Measurements from ENCODE around the gene YWHAQ.
"Not testable (repeated sequence)": the region's sequence is repeated elsewhere in the genome, so short reads cannot be mapped to it uniquely, and the experiment has no call there.

YWHAQ gene

DNA sequence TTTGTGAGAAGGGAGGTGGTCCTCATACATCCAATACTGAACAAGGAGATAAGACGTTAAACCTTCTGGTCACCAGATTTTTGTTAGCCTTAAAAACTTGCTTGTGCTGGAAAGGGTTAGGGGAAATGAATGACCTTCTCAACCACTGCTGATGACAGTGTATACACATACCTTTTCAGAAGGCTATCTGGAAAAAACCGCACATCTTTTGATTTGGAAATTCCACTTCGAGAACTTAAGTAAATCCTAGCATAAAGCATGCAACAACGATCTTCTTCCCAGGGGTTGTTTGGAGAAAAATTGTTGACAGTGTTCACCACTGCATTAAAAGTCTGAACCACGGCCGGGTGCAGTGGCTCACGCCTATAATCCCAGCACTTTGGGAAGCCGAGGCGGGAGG is 7.6 kb downstream of the YWHAQ start:
- DNase-seq (ENCODE audit: low spot score), result no peak
- Histone ChIP-seq H3K4me3 (no peak overlapping the region), H3K27ac (no peak overlapping the region)
- TF ChIP-seq, protein P1, sequence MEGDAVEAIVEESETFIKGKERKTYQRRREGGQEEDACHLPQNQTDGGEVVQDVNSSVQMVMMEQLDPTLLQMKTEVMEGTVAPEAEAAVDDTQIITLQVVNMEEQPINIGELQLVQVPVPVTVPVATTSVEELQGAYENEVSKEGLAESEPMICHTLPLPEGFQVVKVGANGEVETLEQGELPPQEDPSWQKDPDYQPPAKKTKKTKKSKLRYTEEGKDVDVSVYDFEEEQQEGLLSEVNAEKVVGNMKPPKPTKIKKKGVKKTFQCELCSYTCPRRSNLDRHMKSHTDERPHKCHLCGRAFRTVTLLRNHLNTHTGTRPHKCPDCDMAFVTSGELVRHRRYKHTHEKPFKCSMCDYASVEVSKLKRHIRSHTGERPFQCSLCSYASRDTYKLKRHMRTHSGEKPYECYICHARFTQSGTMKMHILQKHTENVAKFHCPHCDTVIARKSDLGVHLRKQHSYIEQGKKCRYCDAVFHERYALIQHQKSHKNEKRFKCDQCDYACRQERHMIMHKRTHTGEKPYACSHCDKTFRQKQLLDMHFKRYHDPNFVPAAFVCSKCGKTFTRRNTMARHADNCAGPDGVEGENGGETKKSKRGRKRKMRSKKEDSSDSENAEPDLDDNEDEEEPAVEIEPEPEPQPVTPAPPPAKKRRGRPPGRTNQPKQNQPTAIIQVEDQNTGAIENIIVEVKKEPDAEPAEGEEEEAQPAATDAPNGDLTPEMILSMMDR (IDR thresholded peaks at IDR 0.05), result no peak

DNA sequence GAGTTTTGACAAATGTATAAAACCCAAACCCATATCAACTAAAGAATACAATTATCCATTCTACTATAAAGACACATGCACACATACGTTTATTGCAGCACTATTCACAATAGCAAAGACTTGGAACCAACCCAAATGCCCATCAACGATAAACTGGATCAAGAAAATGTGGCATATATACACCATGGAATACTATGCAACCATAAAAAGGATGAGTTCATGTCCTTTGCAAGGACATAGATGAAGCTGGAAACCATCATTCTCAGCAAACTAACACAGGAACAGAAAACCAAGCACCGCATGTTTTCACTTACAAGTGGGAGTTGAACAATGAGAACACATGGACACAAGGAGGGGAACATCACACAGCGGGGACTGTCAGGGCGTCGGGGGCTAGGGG is 9.1 kb downstream of the YWHAQ start:
- not testable (repeated sequence) for H3K4me3 ChIP-seq; H3K27ac ChIP-seq; DNase-seq (ENCODE audit: low spot score)

DNA sequence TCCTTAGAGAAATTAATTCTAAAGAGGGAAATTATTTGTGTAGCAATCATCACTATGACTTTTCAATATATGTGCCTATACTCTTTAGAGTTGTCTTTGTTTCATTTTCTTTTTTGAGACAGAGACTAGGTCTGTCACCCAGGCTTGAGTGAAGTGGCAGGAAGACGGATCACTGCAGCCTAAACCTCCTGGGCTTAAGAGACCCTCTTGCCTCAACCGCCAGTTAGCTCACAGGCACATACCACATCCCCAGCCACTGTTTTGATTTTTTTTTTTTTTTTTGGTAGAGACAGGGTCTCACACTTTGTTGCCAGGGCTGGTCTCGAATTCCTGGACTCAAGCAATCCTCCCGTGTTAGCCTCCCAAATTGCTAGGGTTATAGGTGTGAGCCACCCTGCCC is 12.4 kb downstream of the YWHAQ start:
- Histone ChIP-seq H3K27ac (no peak overlapping the region), H3K4me3 (no peak overlapping the region)
- no peak for DNase-seq (ENCODE audit: low spot score)
- TF ChIP-seq, protein P1 (IDR thresholded peaks at IDR 0.05), result no peak

DNA sequence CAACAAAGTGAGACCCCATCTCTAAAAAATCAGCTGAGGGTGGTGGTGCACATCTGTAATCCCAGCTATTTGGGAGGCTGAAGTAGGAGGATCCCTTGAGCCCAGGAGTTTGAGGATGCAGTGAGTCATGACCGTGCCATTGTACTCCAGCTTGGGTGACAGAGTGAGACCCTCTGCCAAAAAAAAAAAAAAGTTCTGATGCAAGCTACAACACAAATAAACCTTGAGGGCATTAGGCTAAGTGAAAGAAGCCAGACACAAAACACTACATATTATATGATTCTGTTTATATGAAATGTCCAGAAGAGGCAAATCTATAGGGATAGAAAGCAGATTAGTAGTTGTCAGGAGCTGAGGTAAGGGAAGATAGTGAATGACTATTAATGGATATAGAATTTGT is 13.0 kb downstream of the YWHAQ start:
- Histone ChIP-seq H3K27ac (no peak overlapping the region), H3K4me3 (no peak overlapping the region)
- DNase-seq (ENCODE audit: low spot score), result no peak
- TF ChIP-seq, protein P1 (IDR thresholded peaks at IDR 0.05), result no peak

DNA sequence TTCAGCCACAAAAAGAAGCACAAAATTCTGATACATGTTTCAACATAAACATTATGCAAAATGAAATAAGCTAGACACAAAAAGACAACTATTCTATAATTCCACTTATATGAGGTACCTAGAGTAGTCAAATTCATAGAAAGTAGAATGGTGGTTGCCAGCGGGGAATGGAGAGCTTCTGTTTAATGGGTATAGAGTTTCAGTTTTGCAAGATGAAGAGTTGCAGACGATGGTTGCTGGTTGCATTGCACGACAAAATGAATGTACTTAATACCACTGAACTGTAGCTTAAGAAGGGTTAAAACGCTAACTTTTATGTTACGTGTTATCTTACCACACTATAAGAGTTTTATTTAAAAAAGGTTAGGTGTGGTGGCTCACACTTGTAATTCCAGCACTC is 13.5 kb downstream of the YWHAQ start:
- no peak overlapping the region for H3K27ac ChIP-seq
- no peak for DNase-seq (ENCODE audit: low spot score)
- H3K4me3 ChIP-seq, result no peak overlapping the region
- TF ChIP-seq, protein P1 (IDR thresholded peaks at IDR 0.05), result no peak

DNA sequence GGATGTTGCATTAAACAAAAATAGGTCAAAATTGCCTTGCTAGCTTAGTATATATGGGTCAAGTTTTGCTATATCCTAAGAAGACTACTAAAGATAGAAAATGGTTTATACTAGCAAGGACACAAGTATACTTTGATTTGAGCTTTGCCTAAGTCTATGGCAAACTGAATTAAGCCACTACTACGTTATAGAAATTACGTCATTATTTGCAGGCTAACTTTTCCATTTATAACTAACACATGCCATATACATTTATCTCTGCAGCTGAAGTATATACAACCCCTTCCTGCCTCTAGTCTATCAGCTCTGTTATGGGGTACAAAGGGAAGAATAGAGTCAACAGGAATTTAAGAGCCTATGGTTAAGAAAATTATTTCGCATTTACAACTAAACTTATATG is 16.2 kb downstream of the YWHAQ start:
- no peak for DNase-seq (ENCODE audit: low spot score)
- Histone ChIP-seq H3K27ac (no peak overlapping the region), H3K4me3 (no peak overlapping the region)
- TF ChIP-seq, protein P1 (IDR thresholded peaks at IDR 0.05), result no peak

DNA sequence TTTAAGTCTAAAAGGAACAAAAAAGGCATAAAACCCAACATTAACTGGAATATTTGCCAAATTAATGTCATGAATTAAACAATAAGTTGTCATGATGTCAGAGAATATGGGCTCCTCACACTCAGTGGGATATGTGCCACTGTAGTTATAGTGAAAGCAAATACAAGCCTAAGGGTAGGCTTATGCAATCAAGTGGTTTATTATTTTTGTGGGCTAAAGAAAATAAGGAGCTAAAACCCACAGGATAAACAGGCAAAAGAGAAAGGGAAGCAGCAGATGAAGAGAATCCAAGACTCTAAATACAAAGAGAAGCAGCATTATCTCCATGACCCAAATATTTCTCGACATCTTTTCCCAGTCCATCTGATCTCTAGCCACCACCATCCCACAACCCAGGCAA is 17.5 kb downstream of the YWHAQ start:
- no peak for DNase-seq (ENCODE audit: low spot score)
- H3K27ac ChIP-seq, result peak overlapping the region in 1 of 2 donors; percentile 51
- H3K4me3 ChIP-seq, result peak overlapping the region; percentile 13
- TF ChIP-seq, protein P1 (IDR thresholded peaks at IDR 0.05), result no peak

DNA sequence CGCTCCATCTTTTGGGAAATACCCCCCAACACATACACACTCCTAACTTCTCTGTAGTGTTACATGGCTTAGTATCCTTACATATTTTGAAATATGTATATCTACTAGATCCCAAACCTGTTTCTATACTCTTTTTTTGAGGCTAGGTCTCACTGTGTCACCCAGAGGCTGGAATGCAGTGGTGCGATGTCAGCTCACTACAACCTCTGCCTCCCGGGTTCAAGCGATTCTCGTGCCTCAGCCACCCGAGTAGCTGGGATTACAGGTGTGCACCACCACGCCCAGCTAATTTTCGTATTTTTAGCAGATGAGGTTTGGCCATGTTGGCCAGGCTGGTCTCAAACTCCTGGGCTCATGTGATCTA is 19.3 kb downstream of the YWHAQ start:
- H3K4me3 ChIP-seq; H3K27ac ChIP-seq; DNase-seq (ENCODE audit: low spot score): not testable (repeated sequence)
